Measurements from ENCODE around the gene TAF12.
"Not testable (repeated sequence)": the region's sequence is repeated elsewhere in the genome, so short reads cannot be mapped to it uniquely, and the experiment has no call there.

GRCh38 chr1:28596276-28596675 lies 46.6 kb downstream of the TAF12 start:
- TF ChIP-seq, protein P1, sequence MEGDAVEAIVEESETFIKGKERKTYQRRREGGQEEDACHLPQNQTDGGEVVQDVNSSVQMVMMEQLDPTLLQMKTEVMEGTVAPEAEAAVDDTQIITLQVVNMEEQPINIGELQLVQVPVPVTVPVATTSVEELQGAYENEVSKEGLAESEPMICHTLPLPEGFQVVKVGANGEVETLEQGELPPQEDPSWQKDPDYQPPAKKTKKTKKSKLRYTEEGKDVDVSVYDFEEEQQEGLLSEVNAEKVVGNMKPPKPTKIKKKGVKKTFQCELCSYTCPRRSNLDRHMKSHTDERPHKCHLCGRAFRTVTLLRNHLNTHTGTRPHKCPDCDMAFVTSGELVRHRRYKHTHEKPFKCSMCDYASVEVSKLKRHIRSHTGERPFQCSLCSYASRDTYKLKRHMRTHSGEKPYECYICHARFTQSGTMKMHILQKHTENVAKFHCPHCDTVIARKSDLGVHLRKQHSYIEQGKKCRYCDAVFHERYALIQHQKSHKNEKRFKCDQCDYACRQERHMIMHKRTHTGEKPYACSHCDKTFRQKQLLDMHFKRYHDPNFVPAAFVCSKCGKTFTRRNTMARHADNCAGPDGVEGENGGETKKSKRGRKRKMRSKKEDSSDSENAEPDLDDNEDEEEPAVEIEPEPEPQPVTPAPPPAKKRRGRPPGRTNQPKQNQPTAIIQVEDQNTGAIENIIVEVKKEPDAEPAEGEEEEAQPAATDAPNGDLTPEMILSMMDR (IDR thresholded peaks at IDR 0.05), result not testable (repeated sequence)
- not testable (repeated sequence) for TF ChIP-seq EZH2 (IDR thresholded peaks at IDR 0.05)
